HCT116 (cell line): ENCODE measurements around the gene DDX1. TPM values are rescaled to one million over a fixed set of nuclear protein-coding genes. Genes with fewer than 3 reads are reported as not detected.

ENCODE experiments used
- ATAC-seq: fragments of 200-7000 bp; cut with Tn5 transposase; 2 replicates; pipeline ENCODE4 v1.9.1; 2020; ENCODE audit warnings: mild to moderate bottlenecking, moderate library complexity
- BruUV-seq: library from RNA; stranded (reverse); fragments of 400-500 nt; replicated peaks from 2 replicates; lab custom pipeline; 2021; lab: Mats Ljungman, UMichigan
- CTCF ChIA-PET: fragments of 300-600 bp; sonication (Branson Sonifier 250); formaldehyde crosslinking; loops from one replicate; lab custom pipeline; 2021; ENCODE audit warnings: antibody characterized with exemption; lab: Charles Lee
- POLR2A ChIA-PET: fragments of 300-600, 350-600 bp; sonication (Branson Sonifier 250); formaldehyde crosslinking; loops from one replicate; lab custom pipeline; 2021; ENCODE audit warnings: antibody characterized with exemption; lab: Charles Lee
- RAD21 ChIA-PET, 2 experiments: fragments of 300-600 bp; sonication (Branson Sonifier 250); formaldehyde crosslinking; loops; one replicate each; lab custom pipeline; 2023; ENCODE audit warnings: low total read pairs in 2 of 2; ENCODE audit not compliant: uncharacterized antibody in 2 of 2, unreplicated experiment in 2 of 2, low non-redundant PET in 1 of 2; lab: Charles Lee
- DNase-seq: peaks from one replicate; pipeline ENCODE4 v3.0.0-alpha.2; 2010; ENCODE audit warnings: low read depth, low spot score
- H2AFZ ChIP-seq: fragments of 200-600 bp; shearing (Covaris generic), sonication (generic); 2 replicates; pipeline ENCODE4 v1.6.1; 2017; ENCODE audit warnings: low read depth, mixed run types, mixed read lengths, antibody characterized with exemption, low read length; ENCODE audit not compliant: poor library complexity, severe bottlenecking
- H3K27ac ChIP-seq: 2 replicates; pipeline ENCODE4 v1.5.1; 2012; ENCODE audit warnings: low read depth, low read length
- H3K27me3 ChIP-seq: fragments of 200-600 bp; sonication (generic); 2 replicates; pipeline ENCODE4 v1.6.1; 2016; ENCODE audit warnings: mixed run types, low read length, mixed read lengths; ENCODE audit not compliant: insufficient read depth
- H3K36me3 ChIP-seq, 2 experiments: fragments of 200-500 bp in 1 of 2; fragments of 200-600 bp in 1 of 2; sonication (Bioruptor generic) in 1 of 2; sonication (generic) in 1 of 2; 2 replicates each; pipeline versions ENCODE4 v1.5.1 to v1.6.1; 2014 to 2016; ENCODE audit warnings: low read length in 2 of 2, inconsistent platforms in 1 of 2, mixed read lengths in 1 of 2, mixed run types in 1 of 2; ENCODE audit not compliant: insufficient read depth in 2 of 2, control insufficient read depth in 1 of 2
- H3K4me1 ChIP-seq, 2 experiments: fragments of 200-600 bp in 1 of 2; sonication (generic) in 1 of 2; 2 replicates each; pipeline versions ENCODE4 v1.5.1 to v1.6.1; 2012 to 2017; ENCODE audit warnings: low read length in 2 of 2, inconsistent platforms in 1 of 2, mild to moderate bottlenecking in 1 of 2, mixed read lengths in 1 of 2, mixed run types in 1 of 2, moderate library complexity in 1 of 2; ENCODE audit not compliant: insufficient read depth in 2 of 2, control insufficient read depth in 1 of 2
- H3K4me2 ChIP-seq: fragments of 200-600 bp; sonication (generic); 2 replicates; pipeline ENCODE4 v1.6.1; 2017; ENCODE audit warnings: mixed run types, low read length, mixed read lengths
- H3K4me3 ChIP-seq, 2 experiments: fragments of 200-600 bp in 1 of 2; sonication (generic) in 1 of 2; replicated peaks in 1 of 2; 2 replicates each; pipeline ENCODE4 v1.5.1; 2011 to 2016; ENCODE audit warnings: low read length in 2 of 2, control low read depth in 1 of 2, low read depth in 1 of 2, mild to moderate bottlenecking in 1 of 2, mixed read lengths in 1 of 2, mixed run types in 1 of 2
- H3K79me2 ChIP-seq: fragments of 200-600 bp; sonication (generic); 2 replicates; pipeline ENCODE4 v1.6.1; 2017; ENCODE audit warnings: mild to moderate bottlenecking, mixed run types, low read length, moderate library complexity, mixed read lengths; ENCODE audit not compliant: insufficient read depth
- H3K9ac ChIP-seq: fragments of 200-600 bp; sonication (generic); 2 replicates; pipeline ENCODE4 v1.6.1; 2016; ENCODE audit warnings: low read length, mixed read lengths
- H3K9me2 ChIP-seq: fragments of 200-600 bp; sonication (generic), shearing (Covaris generic); 2 replicates; pipeline ENCODE4 v1.6.1; 2017; ENCODE audit warnings: mixed run types, mild to moderate bottlenecking, moderate library complexity; ENCODE audit not compliant: insufficient read depth
- H3K9me3 ChIP-seq, 2 experiments: fragments of 200-500 bp in 1 of 2; fragments of 200-600 bp in 1 of 2; sonication (Bioruptor generic) in 1 of 2; sonication (generic) in 1 of 2; 2 replicates each; pipeline ENCODE4 v1.6.1; 2014 to 2017; ENCODE audit warnings: low read length in 2 of 2, mixed read lengths in 2 of 2, inconsistent platforms in 1 of 2, low read depth in 1 of 2, mild to moderate bottlenecking in 1 of 2, mixed run types in 1 of 2, moderate library complexity in 1 of 2; ENCODE audit not compliant: control insufficient read depth in 1 of 2, insufficient read depth in 1 of 2
- H4K20me1 ChIP-seq: fragments of 200-600 bp; sonication (generic), shearing (Covaris generic); 2 replicates; pipeline ENCODE4 v1.6.1; 2017; ENCODE audit warnings: mixed run types, mild to moderate bottlenecking, moderate library complexity; ENCODE audit not compliant: insufficient read depth
- CEBPB ChIP-seq: IDR thresholded peaks from 2 replicates; pipeline ENCODE4 v1.6.1; 2012; ENCODE audit warnings: low read depth
- EGR1 ChIP-seq: IDR thresholded peaks from 2 replicates; pipeline ENCODE4 v1.6.1; 2012; ENCODE audit warnings: low read depth
- ELF1 ChIP-seq: IDR thresholded peaks from 2 replicates; pipeline ENCODE4 v1.6.1; 2012; ENCODE audit warnings: low read depth, borderline replicate concordance
- EZH2 ChIP-seq: fragments of 200-600 bp; sonication (generic); IDR thresholded peaks from 2 replicates; pipeline ENCODE4 v1.6.1; 2017; ENCODE audit warnings: antibody characterized with exemption, mixed run types
- EZH2phosphoT487 ChIP-seq: fragments of 200-600 bp; IDR thresholded peaks from 2 replicates; pipeline ENCODE4 v1.6.1; 2018; ENCODE audit warnings: antibody characterized with exemption, borderline replicate concordance
- FOSL1 ChIP-seq: IDR thresholded peaks from 2 replicates; pipeline ENCODE4 v1.6.1; 2012; ENCODE audit warnings: low read depth
- JUND ChIP-seq: IDR thresholded peaks from 2 replicates; pipeline ENCODE4 v1.6.1; 2012
- MAX ChIP-seq: IDR thresholded peaks from 2 replicates; pipeline ENCODE4 v1.6.1; 2012
- POLR2AphosphoS5 ChIP-seq: IDR thresholded peaks from 2 replicates; pipeline ENCODE4 v1.6.1; 2011; ENCODE audit warnings: mild to moderate bottlenecking, low read depth, low read length, moderate library complexity
- RAD21 ChIP-seq: IDR thresholded peaks from 2 replicates; pipeline ENCODE4 v1.6.1; 2012; ENCODE audit warnings: low read depth, mild to moderate bottlenecking
- SRF ChIP-seq: IDR thresholded peaks from 2 replicates; pipeline ENCODE4 v1.6.1; 2012; ENCODE audit warnings: low read depth
- TCF7L2 ChIP-seq: IDR thresholded peaks from 2 replicates; pipeline ENCODE4 v1.7.0; 2011; ENCODE audit warnings: borderline replicate concordance, inconsistent platforms; ENCODE audit not compliant: insufficient read depth, insufficient read length; ENCODE audit errors: extremely low read depth
- YY1 ChIP-seq: IDR thresholded peaks from 2 replicates; pipeline ENCODE4 v1.6.1; 2011; ENCODE audit warnings: low read length, low read depth, moderate library complexity, mild to moderate bottlenecking; ENCODE audit not compliant: insufficient replicate concordance; ENCODE audit errors: extremely low read depth
- ZFX ChIP-seq: fragments of 450-650 bp; IDR thresholded peaks from 2 replicates; pipeline ENCODE4 v1.6.1; 2017
- ZNF274 ChIP-seq: fragments of 200-500 bp; sonication (Bioruptor generic); IDR thresholded peaks from 2 replicates; pipeline ENCODE4 v1.6.1; 2014; ENCODE audit warnings: mild to moderate bottlenecking, low read depth, low read length, inconsistent platforms
- intact Hi-C: fragments of 100-400 bp; cut with micrococcal nuclease; formaldehyde crosslinking; loops from 2 replicates; pipeline ENCODE4 v1.10.0; 2022
- total RNA-seq: library from RNA; stranded (reverse); gene quantifications from one replicate; pipeline ENCODE4 v1.2.1, GENCODE V29; 2021; ENCODE audit not compliant: unreplicated experiment

Gene DDX1
- total RNA-seq, 1 experiment from 2014 or later = 117 TPM

- no peak for TF ChIP-seq FOSL1
- TF ChIP-seq CEBPB = no peak
- no peak for TF ChIP-seq YY1
- no peak for TF ChIP-seq EGR1
- no peak for TF ChIP-seq ELF1
- TF ChIP-seq MAX = no peak
- TF ChIP-seq SRF = no peak
- no peak for TF ChIP-seq ZNF274
- TF ChIP-seq JUND = no peak
- TF ChIP-seq POLR2AphosphoS5 = no peak
- TF ChIP-seq, all 23 proteins: peak for 0
Observed at GRCh38 chr2:15645300-15645699, 53.6 kb downstream of the DDX1 start (continued).

GRCh38 chr2:15645720-15646385 is 54.2 kb downstream of the DDX1 start:
- no peaks in the 10 kb centered on the region for H4K20me1 ChIP-seq
- RAD21 ChIA-PET = no interaction called here

More at GRCh38 chr2:15645720-15646385, 54.2 kb downstream of the DDX1 start:
- no peaks in the 10 kb centered on the region for H3K79me2 ChIP-seq
- H2AFZ ChIP-seq = no peak overlapping the region
- ATAC-seq = no peak
- 0 out of 4 replicates have a peak, but pooled peaks cover 0 to 7% of the 10 kb centered on the region in 2 experiments for H3K36me3 ChIP-seq
- no peak overlapping the region for H3K27ac ChIP-seq
- H3K9me2 ChIP-seq = no peaks in the 10 kb centered on the region
- intact Hi-C loops = no loop called here
- no peaks in the 10 kb centered on the region for H3K9me3 ChIP-seq
- no peak overlapping the region for H3K9ac ChIP-seq
- TF ChIP-seq EZH2 (no peak), CEBPB (no peak), EZH2phosphoT487 (no peak), EGR1 (no peak), SRF (no peak), ZNF274 (no peak), TCF7L2 (no peak), MAX (no peak), ZFX (no peak), RAD21 (no peak), POLR2AphosphoS5 (no peak)
- H3K4me2 ChIP-seq = no peak overlapping the region
- no peak overlapping the region for H3K4me3 ChIP-seq
- 0 out of 2 replicates have a peak, but pooled peaks cover 2% of the 10 kb centered on the region for H3K27me3 ChIP-seq
- H3K4me1 ChIP-seq = no peaks in the 10 kb centered on the region
- ChIA-PET CTCF (no interaction called here), POLR2A (no interaction called here)
- no TSS peak for BruUV-seq
- DNase-seq = no peak
